GM12891 (cell line): ENCODE measurements around the gene LRTM1.

Experiments used
- DNase-seq: peaks from one replicate; pipeline ENCODE4 v3.0.0; 2011; ENCODE audit warnings: low spot score; ENCODE audit not compliant: insufficient read length
- FAIRE-seq: peaks from 2 replicates; lab custom pipeline; 2011; peaks lifted over from hg19 to GRCh38; lab: Jason Lieb, UNC
- PAX5 ChIP-seq: IDR thresholded peaks from 2 replicates; pipeline ENCODE4 v1.6.1; 2011; ENCODE audit warnings: low read length, moderate library complexity, mild to moderate bottlenecking; ENCODE audit not compliant: insufficient read depth, severe bottlenecking
- POLR2A ChIP-seq: IDR thresholded peaks from 2 replicates; pipeline ENCODE4 v1.6.1; 2011; ENCODE audit warnings: low read depth, low read length, control low read depth
- POLR2AphosphoS5 ChIP-seq: IDR thresholded peaks from 2 replicates; pipeline ENCODE4 v1.6.1; 2011; ENCODE audit warnings: low read depth, low read length, control low read depth
- POU2F2 ChIP-seq: IDR thresholded peaks from 2 replicates; pipeline ENCODE4 v1.6.1; 2011; ENCODE audit warnings: low read depth, mild to moderate bottlenecking, control low read depth, low read length, moderate library complexity
- SPI1 ChIP-seq: IDR thresholded peaks from 2 replicates; pipeline ENCODE4 v1.6.1; 2011; ENCODE audit warnings: low read depth, low read length, control low read depth
- TAF1 ChIP-seq: IDR thresholded peaks from 2 replicates; pipeline ENCODE4 v1.6.1; 2011; ENCODE audit warnings: low read depth, low read length, control low read depth

Gene LRTM1

GRCh38 chr3:54941690-54942362 lies 14.0 kb upstream of the LRTM1 start:
- no peak for TF ChIP-seq PAX5
- no peak for TF ChIP-seq POLR2AphosphoS5
- no peak for TF ChIP-seq POLR2A
- no peak for TF ChIP-seq SPI1
- TF ChIP-seq TAF1: no peak
- no peak for TF ChIP-seq POU2F2
- DNase-seq: no peak
- FAIRE-seq: no peak

GRCh38 chr3:54940971-54941370 lies 13.1 kb upstream of the LRTM1 start:
- DNase-seq (no peak), FAIRE-seq (no peak)
- TF ChIP-seq TAF1 (no peak), SPI1 (no peak), POU2F2 (no peak), POLR2A (no peak), POLR2AphosphoS5 (no peak), PAX5 (no peak)

- no peak for TF ChIP-seq TAF1
- TF ChIP-seq PAX5: no peak
- no peak for TF ChIP-seq POLR2A
- no peak for TF ChIP-seq POLR2AphosphoS5
- no peak for FAIRE-seq
- no peak for DNase-seq
Measured at GRCh38 chr3:54939557-54940300, 11.9 kb upstream of the LRTM1 start.

GRCh38 chr3:54936561-54936960 lies 8.7 kb upstream of the LRTM1 start:
- no peak for TF ChIP-seq TAF1
- DNase-seq (no peak), FAIRE-seq (no peak)

GRCh38 chr3:54935869-54936268 lies 8.0 kb upstream of the LRTM1 start:
- FAIRE-seq (no peak), DNase-seq (no peak)
- no peak for TF ChIP-seq POLR2AphosphoS5
- no peak for TF ChIP-seq POU2F2
- TF ChIP-seq PAX5: no peak
- no peak for TF ChIP-seq POLR2A
- TF ChIP-seq TAF1: no peak
- TF ChIP-seq SPI1: no peak

- no peak for FAIRE-seq
- no peak for DNase-seq
- no peak for TF ChIP-seq POU2F2
- no peak for TF ChIP-seq SPI1
- no peak for TF ChIP-seq POLR2AphosphoS5
- TF ChIP-seq POLR2A: no peak
- no peak for TF ChIP-seq TAF1
- no peak for TF ChIP-seq PAX5
Measured at GRCh38 chr3:54932606-54933005, 4.7 kb upstream of the LRTM1 start.

- no peak for FAIRE-seq
- no peak for DNase-seq
- TF ChIP-seq POLR2A: no peak
- TF ChIP-seq SPI1: no peak
- TF ChIP-seq POU2F2: no peak
- TF ChIP-seq TAF1: no peak
- no peak for TF ChIP-seq POLR2AphosphoS5
- TF ChIP-seq PAX5: no peak
Measured at GRCh38 chr3:54931182-54931581, 3.3 kb upstream of the LRTM1 start.

GRCh38 chr3:54918516-54918915 lies 9.3 kb downstream of the LRTM1 start:
- DNase-seq (no peak), FAIRE-seq (no peak)
- TF ChIP-seq SPI1 (no peak), PAX5 (no peak), POLR2A (no peak), POLR2AphosphoS5 (no peak)

GRCh38 chr3:54917862-54918261 lies 10.0 kb downstream of the LRTM1 start:
- FAIRE-seq (no peak), DNase-seq (no peak)
- TF ChIP-seq POU2F2 (no peak), TAF1 (no peak), SPI1 (no peak), POLR2A (no peak), POLR2AphosphoS5 (no peak), PAX5 (no peak)

- TF ChIP-seq POU2F2 (no peak), TAF1 (no peak), POLR2A (no peak), SPI1 (no peak), PAX5 (no peak), POLR2AphosphoS5 (no peak)
- FAIRE-seq: no peak
- no peak for DNase-seq
Measured at GRCh38 chr3:54917174-54917573, 10.7 kb downstream of the LRTM1 start.
